IMR-90 (cell line): Measurements from ENCODE around the gene PDGFD.
"Not testable (repeated sequence)": the region's sequence is repeated elsewhere in the genome, so short reads cannot be mapped to it uniquely, and the experiment has no call there.

Source experiments
- CTCF ChIP-seq: conservative IDR thresholded peaks from 2 replicates; pipeline ENCODE4 v1.5.1; 2012; ENCODE audit warnings: mild to moderate bottlenecking, low read depth, low read length, improper control_type of control experiment
- POLR2A ChIP-seq: IDR thresholded peaks from 2 replicates; pipeline ENCODE4 v1.6.1; 2012; ENCODE audit warnings: mild to moderate bottlenecking, low read depth, low read length
- USF2 ChIP-seq: fragments of 150-350 bp; IDR thresholded peaks from 2 replicates; pipeline ENCODE4 v1.6.1; 2017; ENCODE audit warnings: mild to moderate bottlenecking, antibody characterized with exemption, low read length, low read depth

GRCh38 chr11:104046858-104047257, 117.1 kb downstream of the PDGFD start:
- not testable (repeated sequence) for TF ChIP-seq USF2, CTCF, POLR2A
